SU-DHL-6 (cell line): Measurements from ENCODE around the gene CBFA2T3.

Experiments
- H2AFZ ChIP-seq: fragments of 200-600 bp; sonication (generic); 2 replicates; pipeline ENCODE4 v1.6.1; 2014; ENCODE audit warnings: low read depth, mild to moderate bottlenecking, moderate library complexity, mixed read lengths, antibody characterized with exemption, low read length; ENCODE audit not compliant: severe bottlenecking
- H3F3A ChIP-seq: fragments of 200-600 bp; shearing (Covaris generic); 2 replicates; pipeline ENCODE4 v1.6.0; 2016; ENCODE audit warnings: antibody characterized with exemption, mild to moderate bottlenecking; ENCODE audit not compliant: insufficient read depth
- H3K27ac ChIP-seq: fragments of 200-600 bp; sonication (generic); 2 replicates; pipeline ENCODE4 v1.5.1; 2016; ENCODE audit warnings: low read depth, mild to moderate bottlenecking, low read length, moderate library complexity, mixed read lengths
- H3K27me3 ChIP-seq: fragments of 200-600 bp; sonication (generic), shearing (Covaris generic); 2 replicates; pipeline ENCODE4 v1.6.0; 2014; ENCODE audit warnings: mild to moderate bottlenecking, low read length
- H3K36me3 ChIP-seq: fragments of 200-600 bp; sonication (generic); 2 replicates; pipeline ENCODE4 v1.6.1; 2014; ENCODE audit warnings: mild to moderate bottlenecking, low read length, mixed read lengths
- H3K4me2 ChIP-seq: fragments of 300-600, 200-600 bp; shearing (Covaris generic), sonication (generic); 2 replicates; pipeline ENCODE4 v1.6.0; 2014; ENCODE audit warnings: low read length, low read depth, mild to moderate bottlenecking; ENCODE audit not compliant: poor library complexity, severe bottlenecking
- H3K4me3 ChIP-seq: fragments of 200-600 bp; sonication (generic); 2 replicates; pipeline ENCODE4 v1.5.1; 2014; ENCODE audit warnings: antibody characterized with exemption, low read length, mild to moderate bottlenecking, mixed read lengths; ENCODE audit not compliant: insufficient read depth, poor library complexity, severe bottlenecking
- H3K79me2 ChIP-seq: fragments of 200-600 bp; sonication (generic); 2 replicates; pipeline ENCODE4 v1.6.1; 2014; ENCODE audit warnings: mild to moderate bottlenecking, low read length, moderate library complexity; ENCODE audit not compliant: insufficient read depth
- H3K9ac ChIP-seq: fragments of 200-600 bp; sonication (generic); 2 replicates; pipeline ENCODE4 v1.7.0; 2014; ENCODE audit warnings: mild to moderate bottlenecking, low read length
- H3K9me2 ChIP-seq: fragments of 200-600 bp; sonication (generic); replicated peaks from 2 replicates; pipeline ENCODE4 v1.6.1; 2014; ENCODE audit warnings: low read length; ENCODE audit not compliant: insufficient read depth
- H3K9me3 ChIP-seq: fragments of 200-600 bp; sonication (generic); 2 replicates; pipeline ENCODE4 v1.6.1; 2014; ENCODE audit warnings: low read length, mixed read lengths; ENCODE audit not compliant: insufficient read depth
- H4K20me1 ChIP-seq: fragments of 200-600 bp; sonication (generic); 2 replicates; pipeline ENCODE4 v1.6.1; 2014; ENCODE audit warnings: low read depth, mild to moderate bottlenecking, antibody characterized with exemption, low read length, moderate library complexity, mixed read lengths
- EZH2phosphoT487 ChIP-seq: fragments of 200-600 bp; sonication (generic), shearing (Covaris generic); conservative IDR thresholded peaks from 2 replicates; pipeline ENCODE4 v1.6.1; 2018; ENCODE audit warnings: mild to moderate bottlenecking, antibody characterized with exemption, low read length, moderate library complexity, mixed read lengths
- TF ChIP-seq, protein P1 (sequence below): fragments of 200-600 bp; sonication (generic); IDR thresholded peaks from one replicate; pipeline ENCODE4 v1.5.1; 2017; ENCODE audit warnings: antibody characterized with exemption, mild to moderate bottlenecking, low read length, moderate library complexity; ENCODE audit not compliant: insufficient read depth, poor library complexity, severe bottlenecking

CBFA2T3 gene

DNA sequence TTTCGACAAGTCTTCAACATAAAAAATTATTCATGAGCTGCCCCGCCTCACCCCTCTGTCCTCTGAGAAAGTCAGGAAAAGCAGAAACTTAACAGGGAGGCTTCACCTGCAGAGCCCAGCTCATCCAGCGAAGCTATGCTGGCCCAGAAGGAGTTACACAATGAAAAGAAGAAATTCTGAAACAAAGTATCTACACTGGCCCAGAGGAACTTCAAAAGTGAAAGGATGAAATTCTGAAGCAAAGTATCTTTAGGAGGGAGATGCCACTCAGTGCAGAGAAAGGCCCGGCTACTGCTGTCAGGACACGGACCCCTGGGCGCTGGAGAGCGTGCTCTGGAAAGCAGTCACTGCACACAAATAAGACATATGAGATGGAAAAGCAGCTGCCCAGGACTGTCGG is 121.8 kb downstream of the CBFA2T3 start:
- H3K27ac ChIP-seq = no peak overlapping the region
- H4K20me1 ChIP-seq = no peaks in the 10 kb centered on the region
- peaks cover 4% of the 10 kb centered on the region for H3K79me2 ChIP-seq
- peaks cover 7% of the 10 kb centered on the region for H3F3A ChIP-seq
- no peaks in the 10 kb centered on the region for H3K36me3 ChIP-seq
- no peak overlapping the region for H3K9ac ChIP-seq
- no peaks in the 10 kb centered on the region for H3K27me3 ChIP-seq
- H2AFZ ChIP-seq = no peak overlapping the region
- peak overlapping the region; percentile 11 for H3K4me2 ChIP-seq
- H3K9me3 ChIP-seq = no peaks in the 10 kb centered on the region
- TF ChIP-seq EZH2phosphoT487 = no peak
- TF ChIP-seq, protein P1, sequence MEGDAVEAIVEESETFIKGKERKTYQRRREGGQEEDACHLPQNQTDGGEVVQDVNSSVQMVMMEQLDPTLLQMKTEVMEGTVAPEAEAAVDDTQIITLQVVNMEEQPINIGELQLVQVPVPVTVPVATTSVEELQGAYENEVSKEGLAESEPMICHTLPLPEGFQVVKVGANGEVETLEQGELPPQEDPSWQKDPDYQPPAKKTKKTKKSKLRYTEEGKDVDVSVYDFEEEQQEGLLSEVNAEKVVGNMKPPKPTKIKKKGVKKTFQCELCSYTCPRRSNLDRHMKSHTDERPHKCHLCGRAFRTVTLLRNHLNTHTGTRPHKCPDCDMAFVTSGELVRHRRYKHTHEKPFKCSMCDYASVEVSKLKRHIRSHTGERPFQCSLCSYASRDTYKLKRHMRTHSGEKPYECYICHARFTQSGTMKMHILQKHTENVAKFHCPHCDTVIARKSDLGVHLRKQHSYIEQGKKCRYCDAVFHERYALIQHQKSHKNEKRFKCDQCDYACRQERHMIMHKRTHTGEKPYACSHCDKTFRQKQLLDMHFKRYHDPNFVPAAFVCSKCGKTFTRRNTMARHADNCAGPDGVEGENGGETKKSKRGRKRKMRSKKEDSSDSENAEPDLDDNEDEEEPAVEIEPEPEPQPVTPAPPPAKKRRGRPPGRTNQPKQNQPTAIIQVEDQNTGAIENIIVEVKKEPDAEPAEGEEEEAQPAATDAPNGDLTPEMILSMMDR = no peak
- H3K4me3 ChIP-seq = no peak overlapping the region
- H3K9me2 ChIP-seq = no peaks in the 10 kb centered on the region

DNA sequence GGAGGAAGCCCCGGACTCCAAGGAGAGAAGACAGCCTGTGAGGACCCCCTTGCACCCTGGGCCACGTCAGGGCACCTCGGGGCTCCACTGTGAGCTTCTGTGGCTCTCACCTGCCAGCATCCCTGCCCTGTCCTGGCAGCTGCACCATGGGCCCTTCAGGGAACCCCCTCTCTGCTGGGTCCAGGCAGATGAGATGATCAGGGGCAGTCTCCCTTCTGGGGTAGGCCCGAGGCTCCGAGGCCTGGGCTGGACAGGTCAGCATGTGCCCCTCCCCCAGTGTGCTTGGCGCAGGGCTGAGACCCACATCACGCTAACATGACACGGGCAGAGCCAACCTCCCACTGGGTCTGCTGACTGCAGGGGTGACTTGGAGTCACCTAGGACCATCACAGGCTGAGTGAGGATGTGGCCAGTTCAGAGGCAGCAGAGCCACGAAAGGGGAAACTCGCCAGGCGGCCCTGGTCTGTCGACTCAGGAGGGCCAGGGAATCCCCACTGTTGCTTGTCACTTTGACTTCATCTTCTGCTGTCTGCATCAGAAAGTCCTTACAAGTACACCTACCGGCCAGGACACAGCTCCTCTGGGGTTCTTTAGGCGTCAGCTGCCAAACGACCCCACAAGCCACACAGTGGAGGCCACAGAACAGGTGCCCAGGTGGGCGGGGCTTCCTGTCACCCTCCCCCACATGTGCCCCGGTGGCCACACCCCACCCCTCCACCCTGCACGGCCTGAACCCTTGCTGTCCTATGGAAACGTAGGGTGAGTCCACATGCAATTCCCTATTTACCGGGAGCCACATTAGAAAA is 122.5 kb downstream of the CBFA2T3 start:
- no peaks in the 10 kb centered on the region for H3K9me3 ChIP-seq
- no peaks in the 10 kb centered on the region for H4K20me1 ChIP-seq
- no peak overlapping the region for H3K27ac ChIP-seq
- H3K4me2 ChIP-seq = peak overlapping the region; percentile 11
- no peaks in the 10 kb centered on the region for H3K27me3 ChIP-seq
- H3F3A ChIP-seq = peaks cover 7% of the 10 kb centered on the region
- H3K4me3 ChIP-seq = no peak overlapping the region
- peaks cover 4% of the 10 kb centered on the region for H3K79me2 ChIP-seq
- TF ChIP-seq, protein P1 = no peak
- TF ChIP-seq EZH2phosphoT487 = no peak
- H2AFZ ChIP-seq = no peak overlapping the region
- no peaks in the 10 kb centered on the region for H3K9me2 ChIP-seq
- no peak overlapping the region for H3K9ac ChIP-seq
- H3K36me3 ChIP-seq = no peaks in the 10 kb centered on the region

DNA sequence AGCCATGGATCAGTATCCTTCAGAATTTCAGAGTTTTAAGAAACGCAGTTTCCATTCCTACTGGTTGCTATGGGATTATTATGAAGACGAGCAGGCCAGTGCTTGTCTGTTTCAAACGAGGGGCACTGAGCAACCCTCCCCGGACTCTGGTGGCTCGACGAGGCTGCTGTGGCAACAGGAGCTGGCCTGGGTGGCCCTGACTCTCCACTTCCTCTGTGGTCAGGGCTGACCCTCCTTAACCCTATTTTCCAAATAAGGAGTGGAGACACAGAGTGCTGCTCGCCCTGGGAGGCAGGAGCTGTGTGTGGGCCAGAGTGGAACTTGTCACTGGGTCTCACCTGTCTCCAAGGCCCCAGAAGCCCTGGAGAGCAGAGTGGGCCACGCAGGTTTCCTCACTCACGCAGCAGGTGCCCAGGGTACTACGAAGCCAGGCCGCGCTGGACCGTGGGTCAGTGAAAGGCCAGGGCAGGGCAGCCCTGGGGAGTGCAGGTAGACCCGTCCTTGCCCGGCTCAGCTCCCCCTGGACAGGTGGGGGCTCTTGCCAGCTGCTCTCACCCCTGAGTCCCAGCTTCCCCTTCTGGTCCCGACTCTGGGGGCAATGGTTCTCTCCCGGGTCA is 123.6 kb downstream of the CBFA2T3 start:
- Histone ChIP-seq H3K4me2 (no peak overlapping the region), H4K20me1 (no peaks in the 10 kb centered on the region), H3K27ac (no peak overlapping the region), H3K36me3 (no peaks in the 10 kb centered on the region), H3K27me3 (no peaks in the 10 kb centered on the region), H2AFZ (no peak overlapping the region), H3K4me3 (no peak overlapping the region), H3K9me3 (no peaks in the 10 kb centered on the region), H3F3A (peaks cover 7% of the 10 kb centered on the region), H3K9ac (no peak overlapping the region), H3K79me2 (peaks cover 4% of the 10 kb centered on the region), H3K9me2 (no peaks in the 10 kb centered on the region)
- TF ChIP-seq EZH2phosphoT487 = no peak
- TF ChIP-seq, protein P1 = no peak
